Stimulated activated CD8-positive, alpha-beta memory T cell treated with anti-CD3 and anti-CD28 coated beads, Interleukin-12 subunit alpha, Interleukin-12 subunit beta, amount 100 ng/mL, for 24 hours (primary cell): ENCODE measurements around the gene TNFSF9.
"Not testable (repeated sequence)": the region's sequence is repeated elsewhere in the genome, so short reads cannot be mapped to it uniquely, and the experiment has no call there.

ENCODE experiments used
- DNase-seq: peaks from one replicate; pipeline ENCODE4 v3.0.0-alpha.2; 2020; ENCODE audit errors: extremely low read depth

Gene TNFSF9

DNA sequence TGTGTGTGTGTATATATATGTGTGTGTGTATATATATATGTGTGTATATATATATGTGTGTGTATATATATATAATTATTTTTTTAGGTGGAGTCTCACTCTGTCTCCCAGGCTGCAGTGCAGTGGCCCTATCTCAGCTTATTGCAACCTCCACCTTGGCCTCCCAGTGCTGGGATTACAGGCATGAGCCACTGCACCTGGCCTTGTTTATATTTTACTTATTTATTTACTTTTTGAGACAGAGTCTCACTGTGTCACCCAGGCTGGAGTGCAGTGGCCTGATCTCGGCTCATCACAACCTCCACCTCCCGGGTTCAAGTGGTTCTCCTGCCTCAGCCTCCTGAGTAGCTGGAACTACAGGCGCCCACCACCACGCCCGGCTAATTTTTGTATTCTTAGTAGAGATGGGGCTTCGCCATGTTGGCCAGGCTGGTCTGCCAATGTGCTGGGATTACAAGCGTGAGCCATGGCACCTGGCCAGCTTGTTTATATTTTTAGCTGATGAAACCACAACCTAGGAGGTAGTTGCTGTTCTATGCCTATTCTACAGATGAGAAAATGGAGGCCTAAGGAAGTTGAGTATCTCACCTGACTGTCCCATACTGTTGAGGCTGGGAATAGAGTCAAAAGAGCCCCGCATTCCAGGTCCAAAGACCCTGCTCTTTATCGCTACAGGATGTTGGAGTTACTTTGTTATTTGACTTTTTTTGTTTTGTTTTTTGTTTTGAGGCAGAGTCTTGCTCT, 22.6 kb upstream of the TNFSF9 start:
- DNase-seq, result not testable (repeated sequence)

DNA sequence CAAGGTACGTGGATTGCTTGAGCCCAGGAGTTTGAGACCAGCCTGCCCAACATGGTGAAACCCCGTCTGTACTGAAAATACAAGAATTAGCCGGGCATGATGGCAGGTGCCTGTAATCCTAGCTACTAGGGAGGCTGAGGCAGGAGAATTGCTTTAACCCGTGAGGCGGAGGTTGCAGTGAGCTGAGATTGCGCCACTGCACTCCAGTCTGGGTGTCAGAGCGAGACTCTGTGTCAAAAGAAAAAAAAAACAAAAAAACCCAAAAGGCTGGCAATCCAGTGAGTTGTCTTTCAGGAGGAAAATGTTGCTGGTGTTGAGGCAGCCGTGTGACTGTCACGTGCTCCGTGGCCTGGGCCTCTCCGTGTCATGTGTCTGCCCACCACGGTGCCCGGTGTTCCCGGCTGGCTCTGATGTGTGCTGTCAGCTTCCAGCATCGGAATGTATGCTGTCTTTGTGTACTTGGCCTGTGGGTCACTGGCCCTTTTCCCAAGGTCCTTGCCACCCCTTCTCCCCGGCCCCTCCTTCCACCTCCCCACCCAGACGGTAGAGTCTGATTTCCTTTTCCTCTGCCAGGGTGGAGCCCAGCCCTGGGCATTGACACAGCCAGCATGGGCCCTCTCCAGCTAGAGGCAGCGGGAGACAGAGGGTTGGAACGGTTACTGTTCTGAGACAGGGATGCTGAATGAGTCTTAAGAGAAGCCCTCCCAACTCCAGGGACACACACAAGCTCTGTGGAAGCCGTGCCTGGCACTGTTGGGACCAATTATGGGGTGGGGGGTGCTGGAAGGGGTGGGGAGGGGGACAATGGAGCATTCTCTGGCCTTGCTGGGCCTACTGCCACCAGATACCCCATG, 21.5 kb upstream of the TNFSF9 start:
- DNase-seq, result no peak

- no peak for DNase-seq
These were observed 20.2 kb upstream of the TNFSF9 start for GRCh38 chr19:6510618-6511017.

DNA sequence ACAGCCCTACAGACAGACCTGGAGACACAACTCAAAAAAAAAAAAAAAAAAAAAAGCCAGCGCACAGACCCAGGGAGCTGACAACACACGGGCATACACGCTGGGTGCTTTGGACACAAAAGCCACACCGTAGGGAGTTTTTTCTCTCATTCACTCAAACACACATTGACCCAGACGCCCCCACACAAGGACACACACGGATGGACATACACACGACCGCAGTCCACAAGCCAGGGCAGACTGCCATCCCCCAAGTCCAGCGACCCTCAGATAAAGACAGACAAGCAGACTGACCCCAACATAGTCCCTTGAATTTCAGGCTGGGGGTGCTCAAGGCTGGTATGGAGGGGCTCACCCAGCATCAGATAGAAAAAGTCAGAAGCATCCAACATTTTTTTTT, 16.7 kb upstream of the TNFSF9 start:
- DNase-seq, result no peak

- no peak for DNase-seq
These were observed 15.8 kb upstream of the TNFSF9 start for GRCh38 chr19:6514926-6515544.

- peak; percentile 52 for DNase-seq
These were observed 14.7 kb upstream of the TNFSF9 start for GRCh38 chr19:6516018-6516658.

GRCh38 chr19:6516659-6517291, 14.1 kb upstream of the TNFSF9 start:
- DNase-seq, result peak; percentile 82

DNA sequence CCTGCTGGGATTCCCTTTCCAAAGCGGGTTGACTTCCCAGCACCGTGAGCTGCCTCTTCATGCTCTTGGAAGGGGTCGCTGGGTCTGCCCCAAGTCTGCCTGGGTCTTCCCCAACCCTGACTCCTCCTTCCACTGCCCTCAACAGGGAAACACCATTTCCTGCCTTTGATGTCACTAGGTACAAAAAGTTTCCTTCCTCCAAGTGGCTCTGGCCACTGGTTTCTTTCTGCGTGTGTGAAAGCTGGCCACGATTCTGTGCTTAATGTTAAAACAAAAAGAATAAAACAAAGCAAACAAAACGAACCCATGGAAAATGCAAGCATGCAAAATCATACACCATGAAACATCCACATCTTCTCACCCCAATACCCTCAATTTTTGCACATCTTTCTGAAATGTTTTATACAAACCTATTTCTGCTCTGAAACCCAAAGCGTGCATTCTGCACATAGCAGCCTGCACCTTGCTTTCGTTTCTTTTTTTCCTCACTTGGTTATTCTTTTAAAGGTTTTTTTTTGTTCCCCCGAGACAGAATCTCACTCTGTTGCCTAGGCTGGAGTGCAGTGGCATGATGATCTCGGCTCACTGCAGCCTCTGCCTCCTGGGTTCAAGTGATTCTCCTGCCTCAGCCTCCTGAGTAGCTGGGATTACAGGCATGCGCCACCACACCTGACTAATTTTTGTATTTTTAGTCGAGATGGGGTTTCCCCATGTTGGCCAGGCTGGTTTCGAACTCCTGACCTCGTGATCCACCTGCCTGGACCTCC, 12.5 kb upstream of the TNFSF9 start:
- DNase-seq, result no peak

GRCh38 chr19:6519289-6519688, 11.5 kb upstream of the TNFSF9 start:
- DNase-seq, result no peak

GRCh38 chr19:6521718-6522646, 8.8 kb upstream of the TNFSF9 start:
- peak; percentile 32 for DNase-seq

DNA sequence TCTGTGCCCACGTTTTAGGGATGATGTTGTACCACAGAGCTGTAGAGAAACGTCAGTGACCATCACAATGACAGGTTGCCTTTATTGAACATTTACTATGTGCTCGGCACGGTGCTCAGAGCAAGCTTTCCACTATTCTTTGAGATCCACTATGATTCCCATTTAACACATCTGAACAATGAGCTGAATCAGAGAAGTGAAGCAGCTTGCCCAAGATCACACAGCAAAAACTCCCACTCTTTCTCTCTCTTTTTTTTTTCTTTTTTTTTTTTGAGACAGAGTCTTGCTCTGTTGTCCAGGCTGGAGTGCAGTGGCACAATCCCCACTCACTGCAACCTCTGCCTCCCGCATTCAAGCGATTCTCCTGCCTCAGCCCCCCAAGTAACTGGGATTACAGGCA, 8.1 kb upstream of the TNFSF9 start:
- DNase-seq, result no peak

DNA sequence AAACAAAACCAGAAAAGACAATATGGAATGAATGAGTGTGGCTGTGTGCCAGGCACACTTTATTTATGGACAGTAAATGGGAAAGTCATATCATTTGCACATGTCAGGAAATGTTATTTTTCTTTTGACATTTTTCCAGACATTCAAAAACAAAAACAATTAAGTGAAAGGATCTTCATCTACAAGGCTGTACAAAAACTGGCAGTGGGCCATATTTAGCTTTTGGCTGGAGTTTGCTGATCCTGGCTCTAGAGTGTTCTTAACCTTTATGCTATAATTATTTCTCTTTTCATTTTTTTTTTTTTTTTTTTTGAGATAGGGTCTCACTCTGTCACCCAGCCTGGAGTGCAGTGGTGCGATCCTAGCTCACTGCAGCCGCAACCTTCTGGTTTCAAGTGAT, 6.5 kb upstream of the TNFSF9 start:
- no peak for DNase-seq

GRCh38 chr19:6527893-6528543, 2.8 kb upstream of the TNFSF9 start:
- no peak for DNase-seq

GRCh38 chr19:6528544-6529121, 2.2 kb upstream of the TNFSF9 start:
- no peak for DNase-seq

- no peak for DNase-seq
These were observed 1.5 kb upstream of the TNFSF9 start for GRCh38 chr19:6529351-6529750.

DNA sequence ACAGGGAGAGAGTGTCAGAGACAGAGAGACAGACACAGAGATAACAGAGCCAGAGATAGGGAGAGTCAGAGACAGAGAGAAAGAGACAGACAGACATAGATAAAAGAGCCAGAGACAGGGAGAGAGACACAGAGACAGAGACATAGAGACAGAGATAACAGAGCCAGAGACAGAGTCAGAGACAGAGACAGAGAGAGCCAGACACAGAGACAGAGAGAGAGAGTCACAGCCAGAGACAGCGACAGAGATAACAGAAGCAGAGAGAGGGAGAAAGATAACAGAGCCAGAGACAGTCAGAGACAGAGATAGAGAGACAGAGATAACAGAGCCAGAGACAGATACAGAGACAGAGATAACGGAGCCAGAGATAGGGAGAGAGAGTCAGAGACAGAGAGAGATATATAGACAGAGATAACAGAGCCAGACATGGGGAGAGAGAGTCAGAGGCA, 865 bp upstream of the TNFSF9 start:
- no peak for DNase-seq

GRCh38 chr19:6531163-6531955, 533 bp downstream of the TNFSF9 start:
- no peak for DNase-seq

DNA sequence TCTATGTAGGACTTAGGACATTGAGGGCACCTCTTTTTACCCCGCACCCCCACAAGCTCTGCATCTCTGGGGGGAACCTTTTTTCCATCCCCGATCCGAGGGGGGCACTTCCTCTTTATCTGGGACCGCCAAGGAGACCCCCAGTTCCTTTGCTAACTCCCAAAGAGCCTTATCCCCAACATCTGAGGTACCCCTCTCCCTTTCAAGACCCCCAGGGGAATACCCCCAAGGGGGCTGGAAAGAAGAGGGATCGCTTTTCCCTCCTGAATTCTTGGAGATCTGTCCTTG, 1.1 kb downstream of the TNFSF9 start:
- DNase-seq, result no peak
